Peyer's patch (tissue), 4 donors: ENCODE results near the gene SPRING1.

Source experiments
- POLR2A ChIP-seq, 2 donors: fragments of 450-650 bp; IDR thresholded peaks; one replicate each; pipeline ENCODE4 v1.5.1; 2017; ENCODE audit warnings: antibody characterized with exemption in 2 of 2, mild to moderate bottlenecking in 2 of 2, moderate library complexity in 2 of 2
- TF ChIP-seq, protein P1 (sequence below), 6 experiments: fragments of 450-650 bp in 4 of 6; fragments of 200-600 bp in 2 of 6; sonication (generic) in 1 of 6; IDR thresholded peaks; one replicate each; pipeline ENCODE4 v1.5.1; 2017 to 2019; ENCODE audit warnings: antibody characterized with exemption in 6 of 6, mild to moderate bottlenecking in 3 of 6, moderate library complexity in 1 of 6

DNA sequence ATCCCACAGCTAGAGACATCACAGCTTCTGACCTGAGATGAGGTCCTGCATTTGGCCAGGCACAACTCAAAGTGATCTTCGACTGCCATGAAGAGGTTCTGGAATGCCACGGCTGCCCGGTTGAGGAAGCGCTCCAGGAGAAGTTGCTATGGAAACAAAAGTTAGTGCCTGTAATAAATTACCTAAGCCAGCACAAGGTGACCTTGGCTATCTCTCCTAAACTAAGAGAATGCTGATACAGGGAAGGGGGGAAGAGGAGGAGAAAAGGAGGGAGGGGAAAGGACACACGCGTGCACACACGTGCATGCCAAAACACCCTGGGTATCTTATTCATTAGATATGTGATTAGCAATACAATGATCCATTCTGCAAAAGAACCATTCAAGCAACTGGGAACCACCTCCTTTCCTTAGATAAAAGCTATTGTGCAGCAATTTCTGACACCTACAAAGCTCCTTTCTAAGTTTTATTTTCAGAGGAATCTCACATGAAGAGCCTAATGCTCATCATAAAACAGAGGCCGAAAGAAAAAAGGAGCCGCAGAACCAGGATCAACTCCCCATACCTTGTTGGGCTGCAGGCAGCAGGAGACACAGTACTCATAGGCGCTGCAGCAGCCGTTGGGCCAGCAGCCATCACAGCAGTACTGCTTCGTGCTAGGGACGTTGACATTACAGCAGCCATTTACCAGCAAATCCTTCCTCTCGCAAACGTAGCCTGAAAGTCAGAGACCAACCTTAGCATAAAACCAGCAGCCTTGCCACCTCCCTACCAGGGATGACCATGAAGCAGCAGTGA, 17.9 kb downstream of the SPRING1 start:
- TF ChIP-seq POLR2A (IDR thresholded peaks at IDR 0.05) = no peak
- TF ChIP-seq, protein P1, sequence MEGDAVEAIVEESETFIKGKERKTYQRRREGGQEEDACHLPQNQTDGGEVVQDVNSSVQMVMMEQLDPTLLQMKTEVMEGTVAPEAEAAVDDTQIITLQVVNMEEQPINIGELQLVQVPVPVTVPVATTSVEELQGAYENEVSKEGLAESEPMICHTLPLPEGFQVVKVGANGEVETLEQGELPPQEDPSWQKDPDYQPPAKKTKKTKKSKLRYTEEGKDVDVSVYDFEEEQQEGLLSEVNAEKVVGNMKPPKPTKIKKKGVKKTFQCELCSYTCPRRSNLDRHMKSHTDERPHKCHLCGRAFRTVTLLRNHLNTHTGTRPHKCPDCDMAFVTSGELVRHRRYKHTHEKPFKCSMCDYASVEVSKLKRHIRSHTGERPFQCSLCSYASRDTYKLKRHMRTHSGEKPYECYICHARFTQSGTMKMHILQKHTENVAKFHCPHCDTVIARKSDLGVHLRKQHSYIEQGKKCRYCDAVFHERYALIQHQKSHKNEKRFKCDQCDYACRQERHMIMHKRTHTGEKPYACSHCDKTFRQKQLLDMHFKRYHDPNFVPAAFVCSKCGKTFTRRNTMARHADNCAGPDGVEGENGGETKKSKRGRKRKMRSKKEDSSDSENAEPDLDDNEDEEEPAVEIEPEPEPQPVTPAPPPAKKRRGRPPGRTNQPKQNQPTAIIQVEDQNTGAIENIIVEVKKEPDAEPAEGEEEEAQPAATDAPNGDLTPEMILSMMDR (IDR thresholded peaks at IDR 0.05) = no peak
